ENCODE measurements around the gene ANKRD55. TPM values are rescaled to one million over a fixed set of nuclear protein-coding genes. Genes with fewer than 3 reads are reported as not detected.

Gene ANKRD55
- total RNA-seq, 4 donors from 2014 or later, result 0.23 TPM; not detected in 3

GRCh38 chr5:56170557-56170956, 62.6 kb downstream of the ANKRD55 start:
- TF ChIP-seq, protein P1, sequence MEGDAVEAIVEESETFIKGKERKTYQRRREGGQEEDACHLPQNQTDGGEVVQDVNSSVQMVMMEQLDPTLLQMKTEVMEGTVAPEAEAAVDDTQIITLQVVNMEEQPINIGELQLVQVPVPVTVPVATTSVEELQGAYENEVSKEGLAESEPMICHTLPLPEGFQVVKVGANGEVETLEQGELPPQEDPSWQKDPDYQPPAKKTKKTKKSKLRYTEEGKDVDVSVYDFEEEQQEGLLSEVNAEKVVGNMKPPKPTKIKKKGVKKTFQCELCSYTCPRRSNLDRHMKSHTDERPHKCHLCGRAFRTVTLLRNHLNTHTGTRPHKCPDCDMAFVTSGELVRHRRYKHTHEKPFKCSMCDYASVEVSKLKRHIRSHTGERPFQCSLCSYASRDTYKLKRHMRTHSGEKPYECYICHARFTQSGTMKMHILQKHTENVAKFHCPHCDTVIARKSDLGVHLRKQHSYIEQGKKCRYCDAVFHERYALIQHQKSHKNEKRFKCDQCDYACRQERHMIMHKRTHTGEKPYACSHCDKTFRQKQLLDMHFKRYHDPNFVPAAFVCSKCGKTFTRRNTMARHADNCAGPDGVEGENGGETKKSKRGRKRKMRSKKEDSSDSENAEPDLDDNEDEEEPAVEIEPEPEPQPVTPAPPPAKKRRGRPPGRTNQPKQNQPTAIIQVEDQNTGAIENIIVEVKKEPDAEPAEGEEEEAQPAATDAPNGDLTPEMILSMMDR (IDR thresholded peaks at IDR 0.05), result no peak
- TF ChIP-seq POLR2A (IDR thresholded peaks at IDR 0.05) (no peak), POLR2AphosphoS5 (IDR thresholded peaks at IDR 0.05) (no peak), EP300 (IDR thresholded peaks at IDR 0.05) (no peak)

GRCh38 chr5:56169949-56170348, 63.2 kb downstream of the ANKRD55 start:
- no peaks in the 10 kb centered on the region for H3K36me3 ChIP-seq
- TF ChIP-seq EP300 (IDR thresholded peaks at IDR 0.05), result no peak
- TF ChIP-seq, protein P1 (IDR thresholded peaks at IDR 0.05), result no peak
- no peak for TF ChIP-seq POLR2AphosphoS5 (IDR thresholded peaks at IDR 0.05)
- no peak for TF ChIP-seq POLR2A (IDR thresholded peaks at IDR 0.05)
- H3K4me3 ChIP-seq, result no peak overlapping the region
- H3K4me1 ChIP-seq, result peaks cover 20% of the 10 kb centered on the region
- no peaks in the 10 kb centered on the region for H3K9me3 ChIP-seq
- H3K27me3 ChIP-seq, result no peaks in the 10 kb centered on the region
- H3K27ac ChIP-seq, result no peak overlapping the region
- no peak for DNase-seq (ENCODE audit: low spot score in 2 of 2)

More at GRCh38 chr5:56170557-56170956, 62.6 kb downstream of the ANKRD55 start:
- WGBS, result 64% methylated on average over 4 of the region's 4 CpGs
- DNase-seq (ENCODE audit: low spot score in 2 of 2), result no peak
- no peak overlapping the region for H3K27ac ChIP-seq
- H3K4me3 ChIP-seq, result no peak overlapping the region
- peaks cover 27% of the 10 kb centered on the region for H3K4me1 ChIP-seq
- H3K9me3 ChIP-seq, result no peaks in the 10 kb centered on the region
- no peaks in the 10 kb centered on the region for H3K36me3 ChIP-seq
- no peaks in the 10 kb centered on the region for H3K27me3 ChIP-seq

GRCh38 chr5:56169281-56169680, 63.8 kb downstream of the ANKRD55 start:
- no peak overlapping the region for H3K27ac ChIP-seq
- TF ChIP-seq POLR2AphosphoS5 (IDR thresholded peaks at IDR 0.05) (no peak), POLR2A (IDR thresholded peaks at IDR 0.05) (no peak), EP300 (IDR thresholded peaks at IDR 0.05) (no peak)
- TF ChIP-seq, protein P1 (IDR thresholded peaks at IDR 0.05), result no peak
- peaks cover 19% of the 10 kb centered on the region for H3K4me1 ChIP-seq
- no peaks in the 10 kb centered on the region for H3K27me3 ChIP-seq
- no peaks in the 10 kb centered on the region for H3K9me3 ChIP-seq
- 64% methylated on average over 2 of the region's 2 CpGs for WGBS
- H3K36me3 ChIP-seq, result no peaks in the 10 kb centered on the region
- no peak for DNase-seq (ENCODE audit: low spot score in 2 of 2)
- no peak overlapping the region for H3K4me3 ChIP-seq

- Histone ChIP-seq H3K27me3 (no peaks in the 10 kb centered on the region), H3K4me1 (peaks cover 16% of the 10 kb centered on the region), H3K4me3 (no peak overlapping the region), H3K27ac (no peak overlapping the region), H3K9me3 (no peaks in the 10 kb centered on the region), H3K36me3 (no peaks in the 10 kb centered on the region)
- WGBS, result 90% methylated on average over 8 of the region's 8 CpGs
- no peak for DNase-seq (ENCODE audit: low spot score in 2 of 2)
- TF ChIP-seq, protein P1 (IDR thresholded peaks at IDR 0.05), result no peak
- TF ChIP-seq EP300 (IDR thresholded peaks at IDR 0.05) (no peak), POLR2AphosphoS5 (IDR thresholded peaks at IDR 0.05) (no peak), POLR2A (IDR thresholded peaks at IDR 0.05) (no peak)
Measured at GRCh38 chr5:56168066-56168478, 65.1 kb downstream of the ANKRD55 start.

- Histone ChIP-seq H3K27ac (no peak overlapping the region), H3K4me3 (no peak overlapping the region), H3K27me3 (no peaks in the 10 kb centered on the region), H3K4me1 (peaks cover 11% of the 10 kb centered on the region), H3K36me3 (no peaks in the 10 kb centered on the region), H3K9me3 (no peaks in the 10 kb centered on the region)
- 81% methylated on average over 2 of the region's 2 CpGs for WGBS
- TF ChIP-seq POLR2AphosphoS5 (IDR thresholded peaks at IDR 0.05), result no peak
- TF ChIP-seq, protein P1 (IDR thresholded peaks at IDR 0.05), result no peak
- no peak for TF ChIP-seq POLR2A (IDR thresholded peaks at IDR 0.05)
- no peak for TF ChIP-seq EP300 (IDR thresholded peaks at IDR 0.05)
- DNase-seq (ENCODE audit: low spot score in 2 of 2), result no peak
Measured at GRCh38 chr5:56167519-56167918, 65.6 kb downstream of the ANKRD55 start.

Measured in suprapubic skin (tissue), 4 donors.